ENCODE data around the gene EDEM1.

DNA sequence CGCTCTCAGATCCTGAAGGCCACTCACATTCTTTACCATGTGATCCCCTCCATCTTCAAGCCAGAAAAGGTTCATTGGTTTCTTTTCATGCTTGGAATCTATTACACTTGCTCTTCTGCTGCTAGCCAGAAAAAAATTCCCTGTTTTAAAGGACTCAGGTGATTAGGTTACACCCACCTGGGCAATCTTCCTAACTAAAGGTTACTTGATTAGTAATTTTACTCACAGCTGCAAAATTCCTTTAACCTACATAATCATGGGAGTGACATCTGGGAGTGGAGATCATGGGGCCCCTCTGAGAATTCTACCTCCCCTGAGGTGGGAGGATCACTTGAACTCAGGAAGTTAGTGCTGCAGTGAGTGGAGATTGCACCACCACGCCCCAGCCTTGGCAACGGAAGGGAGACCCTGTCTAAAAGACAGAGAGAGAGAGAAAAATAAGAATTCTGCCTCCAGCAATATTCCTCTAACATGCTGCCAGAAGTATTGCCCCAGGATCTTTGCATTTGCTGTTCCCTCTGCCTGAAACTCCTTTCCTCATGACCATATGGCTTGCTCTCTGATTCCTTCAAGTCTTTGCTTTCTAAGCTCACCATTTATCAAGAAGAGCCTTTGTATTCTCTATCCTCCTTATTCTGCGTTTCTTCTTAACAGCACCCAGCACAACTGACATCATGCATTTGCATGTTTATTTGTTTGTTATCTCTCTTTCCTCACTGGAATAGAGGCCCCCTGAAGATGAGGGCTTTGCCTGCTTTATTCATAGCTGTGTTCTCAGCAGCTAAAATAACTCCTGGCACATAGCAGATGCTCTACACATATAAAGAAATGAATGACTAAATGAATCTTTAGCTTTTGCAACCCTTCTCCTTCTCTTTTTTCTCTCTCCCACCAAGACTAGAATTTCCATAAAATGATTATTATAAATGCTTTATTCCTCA, 68.2 kb downstream of the EDEM1 start:
- TF ChIP-seq CTCF (IDR thresholded peaks at IDR 0.05) (no peak), EZH2 (IDR thresholded peaks at IDR 0.05; ENCODE audit: borderline replicate concordance, insufficient read depth, low read depth, low read length, poor library complexity, severe bottlenecking) (no peak)

Measured in B cell (primary cell).